Ishikawa (cell line): Measurements from ENCODE around the gene GRM2.

Experiments used
- CREB1 ChIP-seq: IDR thresholded peaks from 2 replicates; pipeline ENCODE4 v1.6.1; 2012; ENCODE audit warnings: low read depth
- EP300 ChIP-seq: IDR thresholded peaks from 2 replicates; pipeline ENCODE4 v1.6.1; 2012; ENCODE audit warnings: borderline replicate concordance
- FOXM1 ChIP-seq: IDR thresholded peaks from 2 replicates; pipeline ENCODE4 v1.6.1; 2012; ENCODE audit warnings: low read depth, borderline replicate concordance
- MAX ChIP-seq: IDR thresholded peaks from 2 replicates; pipeline ENCODE4 v1.6.1; 2012
- NFIC ChIP-seq: IDR thresholded peaks from 2 replicates; pipeline ENCODE4 v1.6.1; 2012
- RAD21 ChIP-seq: IDR thresholded peaks from 2 replicates; pipeline ENCODE4 v1.6.1; 2012; ENCODE audit warnings: low read depth
- REST ChIP-seq: IDR thresholded peaks from 2 replicates; pipeline ENCODE4 v1.6.1; 2012; ENCODE audit warnings: low read depth, mild to moderate bottlenecking
- TAF1 ChIP-seq: IDR thresholded peaks from 2 replicates; pipeline ENCODE4 v1.6.1; 2012; ENCODE audit warnings: low read depth, mild to moderate bottlenecking
- TEAD4 ChIP-seq: IDR thresholded peaks from 2 replicates; pipeline ENCODE4 v1.6.1; 2012
- USF1 ChIP-seq: IDR thresholded peaks from 2 replicates; pipeline ENCODE4 v1.6.1; 2012
- YY1 ChIP-seq: IDR thresholded peaks from 2 replicates; pipeline ENCODE4 v1.6.1; 2012; ENCODE audit warnings: low read depth
- ZBTB7A ChIP-seq: IDR thresholded peaks from 2 replicates; pipeline ENCODE4 v1.6.1; 2012; ENCODE audit warnings: low read depth

GRCh38 chr3:51687431-51688205 lies 19.2 kb upstream of the GRM2 start:
- TF ChIP-seq NFIC (no peak), RAD21 (no peak), CREB1 (no peak), TEAD4 (no peak), MAX (no peak), USF1 (no peak), ZBTB7A (no peak), REST (no peak), FOXM1 (no peak), EP300 (no peak), TAF1 (no peak), YY1 (no peak)
